HCT116 (cell line): ENCODE data around the gene ESYT3. TPM values are rescaled to one million over a fixed set of nuclear protein-coding genes. Genes with fewer than 3 reads are reported as not detected.

Source experiments
- ATAC-seq: fragments of 200-7000 bp; cut with Tn5 transposase; 2 replicates; pipeline ENCODE4 v1.9.1; 2020; ENCODE audit warnings: mild to moderate bottlenecking, moderate library complexity
- BruUV-seq: library from RNA; stranded (reverse); fragments of 400-500 nt; replicated peaks from 2 replicates; lab custom pipeline; 2021; lab: Mats Ljungman, UMichigan
- CTCF ChIA-PET: fragments of 300-600 bp; sonication (Branson Sonifier 250); formaldehyde crosslinking; loops from one replicate; lab custom pipeline; 2021; ENCODE audit warnings: antibody characterized with exemption; lab: Charles Lee
- POLR2A ChIA-PET: fragments of 300-600, 350-600 bp; sonication (Branson Sonifier 250); formaldehyde crosslinking; loops from one replicate; lab custom pipeline; 2021; ENCODE audit warnings: antibody characterized with exemption; lab: Charles Lee
- RAD21 ChIA-PET, 2 experiments: fragments of 300-600 bp; sonication (Branson Sonifier 250); formaldehyde crosslinking; loops; one replicate each; lab custom pipeline; 2023; ENCODE audit warnings: low total read pairs in 2 of 2; ENCODE audit not compliant: uncharacterized antibody in 2 of 2, unreplicated experiment in 2 of 2, low non-redundant PET in 1 of 2; lab: Charles Lee
- DNase-seq: peaks from one replicate; pipeline ENCODE4 v3.0.0-alpha.2; 2010; ENCODE audit warnings: low read depth, low spot score
- H2AFZ ChIP-seq: fragments of 200-600 bp; shearing (Covaris generic), sonication (generic); 2 replicates; pipeline ENCODE4 v1.6.1; 2017; ENCODE audit warnings: low read depth, mixed run types, mixed read lengths, antibody characterized with exemption, low read length; ENCODE audit not compliant: poor library complexity, severe bottlenecking
- H3K27ac ChIP-seq: 2 replicates; pipeline ENCODE4 v1.5.1; 2012; ENCODE audit warnings: low read depth, low read length
- H3K27me3 ChIP-seq: fragments of 200-600 bp; sonication (generic); 2 replicates; pipeline ENCODE4 v1.6.1; 2016; ENCODE audit warnings: mixed run types, low read length, mixed read lengths; ENCODE audit not compliant: insufficient read depth
- H3K36me3 ChIP-seq, 2 experiments: fragments of 200-500 bp in 1 of 2; fragments of 200-600 bp in 1 of 2; sonication (Bioruptor generic) in 1 of 2; sonication (generic) in 1 of 2; 2 replicates each; pipeline versions ENCODE4 v1.5.1 to v1.6.1; 2014 to 2016; ENCODE audit warnings: low read length in 2 of 2, inconsistent platforms in 1 of 2, mixed read lengths in 1 of 2, mixed run types in 1 of 2; ENCODE audit not compliant: insufficient read depth in 2 of 2, control insufficient read depth in 1 of 2
- H3K4me1 ChIP-seq, 2 experiments: fragments of 200-600 bp in 1 of 2; sonication (generic) in 1 of 2; 2 replicates each; pipeline versions ENCODE4 v1.5.1 to v1.6.1; 2012 to 2017; ENCODE audit warnings: low read length in 2 of 2, inconsistent platforms in 1 of 2, mild to moderate bottlenecking in 1 of 2, mixed read lengths in 1 of 2, mixed run types in 1 of 2, moderate library complexity in 1 of 2; ENCODE audit not compliant: insufficient read depth in 2 of 2, control insufficient read depth in 1 of 2
- H3K4me2 ChIP-seq: fragments of 200-600 bp; sonication (generic); 2 replicates; pipeline ENCODE4 v1.6.1; 2017; ENCODE audit warnings: mixed run types, low read length, mixed read lengths
- H3K4me3 ChIP-seq, 2 experiments: fragments of 200-600 bp in 1 of 2; sonication (generic) in 1 of 2; replicated peaks in 1 of 2; 2 replicates each; pipeline ENCODE4 v1.5.1; 2011 to 2016; ENCODE audit warnings: low read length in 2 of 2, control low read depth in 1 of 2, low read depth in 1 of 2, mild to moderate bottlenecking in 1 of 2, mixed read lengths in 1 of 2, mixed run types in 1 of 2
- H3K79me2 ChIP-seq: fragments of 200-600 bp; sonication (generic); 2 replicates; pipeline ENCODE4 v1.6.1; 2017; ENCODE audit warnings: mild to moderate bottlenecking, mixed run types, low read length, moderate library complexity, mixed read lengths; ENCODE audit not compliant: insufficient read depth
- H3K9ac ChIP-seq: fragments of 200-600 bp; sonication (generic); 2 replicates; pipeline ENCODE4 v1.6.1; 2016; ENCODE audit warnings: low read length, mixed read lengths
- H3K9me2 ChIP-seq: fragments of 200-600 bp; sonication (generic), shearing (Covaris generic); 2 replicates; pipeline ENCODE4 v1.6.1; 2017; ENCODE audit warnings: mixed run types, mild to moderate bottlenecking, moderate library complexity; ENCODE audit not compliant: insufficient read depth
- H3K9me3 ChIP-seq, 2 experiments: fragments of 200-500 bp in 1 of 2; fragments of 200-600 bp in 1 of 2; sonication (Bioruptor generic) in 1 of 2; sonication (generic) in 1 of 2; 2 replicates each; pipeline ENCODE4 v1.6.1; 2014 to 2017; ENCODE audit warnings: low read length in 2 of 2, mixed read lengths in 2 of 2, inconsistent platforms in 1 of 2, low read depth in 1 of 2, mild to moderate bottlenecking in 1 of 2, mixed run types in 1 of 2, moderate library complexity in 1 of 2; ENCODE audit not compliant: control insufficient read depth in 1 of 2, insufficient read depth in 1 of 2
- H4K20me1 ChIP-seq: fragments of 200-600 bp; sonication (generic), shearing (Covaris generic); 2 replicates; pipeline ENCODE4 v1.6.1; 2017; ENCODE audit warnings: mixed run types, mild to moderate bottlenecking, moderate library complexity; ENCODE audit not compliant: insufficient read depth
- CEBPB ChIP-seq: IDR thresholded peaks from 2 replicates; pipeline ENCODE4 v1.6.1; 2012; ENCODE audit warnings: low read depth
- ELF1 ChIP-seq: IDR thresholded peaks from 2 replicates; pipeline ENCODE4 v1.6.1; 2012; ENCODE audit warnings: low read depth, borderline replicate concordance
- EZH2 ChIP-seq: fragments of 200-600 bp; sonication (generic); IDR thresholded peaks from 2 replicates; pipeline ENCODE4 v1.6.1; 2017; ENCODE audit warnings: antibody characterized with exemption, mixed run types
- EZH2phosphoT487 ChIP-seq: fragments of 200-600 bp; IDR thresholded peaks from 2 replicates; pipeline ENCODE4 v1.6.1; 2018; ENCODE audit warnings: antibody characterized with exemption, borderline replicate concordance
- FOSL1 ChIP-seq: IDR thresholded peaks from 2 replicates; pipeline ENCODE4 v1.6.1; 2012; ENCODE audit warnings: low read depth
- JUND ChIP-seq: IDR thresholded peaks from 2 replicates; pipeline ENCODE4 v1.6.1; 2012
- RAD21 ChIP-seq: IDR thresholded peaks from 2 replicates; pipeline ENCODE4 v1.6.1; 2012; ENCODE audit warnings: low read depth, mild to moderate bottlenecking
- SRF ChIP-seq: IDR thresholded peaks from 2 replicates; pipeline ENCODE4 v1.6.1; 2012; ENCODE audit warnings: low read depth
- TCF7L2 ChIP-seq: IDR thresholded peaks from 2 replicates; pipeline ENCODE4 v1.7.0; 2011; ENCODE audit warnings: borderline replicate concordance, inconsistent platforms; ENCODE audit not compliant: insufficient read depth, insufficient read length; ENCODE audit errors: extremely low read depth
- intact Hi-C: fragments of 100-400 bp; cut with micrococcal nuclease; formaldehyde crosslinking; loops from 2 replicates; pipeline ENCODE4 v1.10.0; 2022
- total RNA-seq: library from RNA; stranded (reverse); gene quantifications from one replicate; pipeline ENCODE4 v1.2.1, GENCODE V29; 2021; ENCODE audit not compliant: unreplicated experiment
- TF ChIP-seq, protein P1 (sequence below), 3 experiments: fragments of 200-600 bp in 1 of 3; sonication (generic) in 1 of 3; IDR thresholded peaks in 2 of 3; conservative IDR thresholded peaks in 1 of 3; 2 replicates each; pipeline ENCODE4 v1.5.1; 2012 to 2017; ENCODE audit warnings: low read depth in 2 of 3, low read length in 2 of 3, antibody characterized with exemption in 1 of 3, borderline replicate concordance in 1 of 3, control low read depth in 1 of 3, mild to moderate bottlenecking in 1 of 3, mixed read lengths in 1 of 3, mixed run types in 1 of 3, moderate library complexity in 1 of 3; ENCODE audit not compliant: insufficient read depth in 1 of 3
- TF ChIP-seq, protein P2 (sequence below): IDR thresholded peaks from 2 replicates; pipeline ENCODE4 v1.6.1; 2012
- TF ChIP-seq, protein P3 (sequence below): IDR thresholded peaks from 2 replicates; pipeline ENCODE4 v1.6.1; 2011; ENCODE audit warnings: mild to moderate bottlenecking, low read length, moderate library complexity; ENCODE audit not compliant: insufficient replicate concordance; ENCODE audit errors: extremely low read depth

Gene ESYT3
- total RNA-seq, 1 experiment from 2014 or later, result 0.05 TPM

DNA sequence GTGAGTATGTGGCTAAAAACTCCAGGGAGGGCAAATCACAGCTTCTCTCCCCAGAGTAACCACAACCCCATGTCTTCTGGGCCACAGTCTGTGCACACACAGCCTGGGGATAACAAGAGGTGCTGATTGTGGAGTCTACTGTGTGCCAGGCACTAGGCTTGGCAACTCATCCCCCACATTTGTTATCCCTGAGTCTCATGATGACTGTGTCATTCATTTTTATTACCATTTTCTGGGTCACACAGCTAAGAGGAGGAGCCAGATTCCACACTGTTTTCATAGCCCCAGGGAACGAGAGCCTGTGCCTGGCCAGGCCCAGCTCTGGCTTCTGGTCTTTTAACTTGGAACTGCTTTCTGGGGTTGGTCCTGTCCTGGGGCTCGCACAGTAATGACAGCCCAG, 34.5 kb downstream of the ESYT3 start:
- ChIA-PET CTCF (no interaction called here), RAD21 (no interaction called here), POLR2A (no interaction called here)
- Histone ChIP-seq H3K36me3 (no peaks in the 10 kb centered on the region), H3K4me1 (peaks cover 0 to 6% of the 10 kb centered on the region in 2 experiments; a peak in 1 of 4 replicates), H3K27me3 (no peaks in the 10 kb centered on the region), H3K79me2 (no peaks in the 10 kb centered on the region), H3K4me3 (no peak overlapping the region), H3K4me2 (no peak overlapping the region), H2AFZ (no peak overlapping the region), H3K9me3 (no peaks in the 10 kb centered on the region), H3K27ac (no peak overlapping the region), H3K9ac (no peak overlapping the region), H4K20me1 (no peaks in the 10 kb centered on the region), H3K9me2 (no peaks in the 10 kb centered on the region)
- BruUV-seq, result no TSS peak
- TF ChIP-seq, protein P1, sequence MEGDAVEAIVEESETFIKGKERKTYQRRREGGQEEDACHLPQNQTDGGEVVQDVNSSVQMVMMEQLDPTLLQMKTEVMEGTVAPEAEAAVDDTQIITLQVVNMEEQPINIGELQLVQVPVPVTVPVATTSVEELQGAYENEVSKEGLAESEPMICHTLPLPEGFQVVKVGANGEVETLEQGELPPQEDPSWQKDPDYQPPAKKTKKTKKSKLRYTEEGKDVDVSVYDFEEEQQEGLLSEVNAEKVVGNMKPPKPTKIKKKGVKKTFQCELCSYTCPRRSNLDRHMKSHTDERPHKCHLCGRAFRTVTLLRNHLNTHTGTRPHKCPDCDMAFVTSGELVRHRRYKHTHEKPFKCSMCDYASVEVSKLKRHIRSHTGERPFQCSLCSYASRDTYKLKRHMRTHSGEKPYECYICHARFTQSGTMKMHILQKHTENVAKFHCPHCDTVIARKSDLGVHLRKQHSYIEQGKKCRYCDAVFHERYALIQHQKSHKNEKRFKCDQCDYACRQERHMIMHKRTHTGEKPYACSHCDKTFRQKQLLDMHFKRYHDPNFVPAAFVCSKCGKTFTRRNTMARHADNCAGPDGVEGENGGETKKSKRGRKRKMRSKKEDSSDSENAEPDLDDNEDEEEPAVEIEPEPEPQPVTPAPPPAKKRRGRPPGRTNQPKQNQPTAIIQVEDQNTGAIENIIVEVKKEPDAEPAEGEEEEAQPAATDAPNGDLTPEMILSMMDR (IDR thresholded peaks at IDR 0.05 in 2 of 3, conservative IDR thresholded peaks at IDR 0.05 in 1 of 3; ENCODE audit: borderline replicate concordance in 1 of 3, insufficient read depth in 1 of 3, low read depth in 2 of 3, low read length in 2 of 3), result no peak
- TF ChIP-seq FOSL1 (no peak), EZH2phosphoT487 (no peak), SRF (no peak), JUND (no peak), RAD21 (no peak), EZH2 (no peak)
- TF ChIP-seq, protein P2, sequence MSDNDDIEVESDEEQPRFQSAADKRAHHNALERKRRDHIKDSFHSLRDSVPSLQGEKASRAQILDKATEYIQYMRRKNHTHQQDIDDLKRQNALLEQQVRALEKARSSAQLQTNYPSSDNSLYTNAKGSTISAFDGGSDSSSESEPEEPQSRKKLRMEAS, result no peak
- ATAC-seq, result no peak
- intact Hi-C loops, result no loop called here
- no peak for DNase-seq

DNA sequence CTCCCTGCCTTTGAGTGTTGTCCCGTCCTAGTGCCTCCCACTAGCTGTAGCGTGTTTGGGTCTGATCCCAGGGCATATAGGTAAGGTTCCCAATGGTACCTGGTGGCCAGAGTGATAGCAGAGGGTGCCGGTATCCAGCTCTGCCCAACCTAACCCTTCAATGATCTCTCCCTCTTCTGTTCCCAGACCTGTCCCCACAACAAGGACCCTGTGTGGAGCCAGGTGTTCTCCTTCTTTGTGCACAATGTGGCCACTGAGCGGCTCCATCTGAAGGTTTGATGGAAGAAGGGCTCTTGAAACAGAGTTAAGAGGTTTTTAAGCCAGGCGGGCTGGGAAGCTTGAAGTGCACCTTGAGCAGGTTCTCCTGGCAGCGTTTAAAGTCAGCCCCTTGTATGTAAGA, 35.5 kb downstream of the ESYT3 start:
- H3K4me3 ChIP-seq, result no peak overlapping the region
- no peak overlapping the region for H3K9ac ChIP-seq
- intact Hi-C loops, result loop anchor here (10.0 kb wide), 2 partner anchors 225 to 855 kb away; no protein-coding TSS in a partner anchor
- H3K36me3 ChIP-seq, result no peaks in the 10 kb centered on the region
- POLR2A ChIA-PET, result no interaction called here
- RAD21 ChIA-PET, result no interaction called here
- H3K9me3 ChIP-seq, result no peaks in the 10 kb centered on the region
- H4K20me1 ChIP-seq, result no peaks in the 10 kb centered on the region
- no peak overlapping the region for H3K4me2 ChIP-seq
- no peak overlapping the region for H3K27ac ChIP-seq
- no peak overlapping the region for H2AFZ ChIP-seq
- CTCF ChIA-PET, result no interaction called here
- H3K79me2 ChIP-seq, result no peaks in the 10 kb centered on the region
- no peaks in the 10 kb centered on the region for H3K27me3 ChIP-seq
- no peak for DNase-seq
- H3K9me2 ChIP-seq, result no peaks in the 10 kb centered on the region
- ATAC-seq, result no peak; the same call in 1 of the 2 replicates
- BruUV-seq, result no TSS peak
- H3K4me1 ChIP-seq, result peaks cover 0 to 6% of the 10 kb centered on the region in 2 experiments; a peak in 1 of 4 replicates
- TF ChIP-seq ELF1, result no peak
- TF ChIP-seq, protein P2, result no peak
- TF ChIP-seq TCF7L2, result no peak
- TF ChIP-seq, protein P3, sequence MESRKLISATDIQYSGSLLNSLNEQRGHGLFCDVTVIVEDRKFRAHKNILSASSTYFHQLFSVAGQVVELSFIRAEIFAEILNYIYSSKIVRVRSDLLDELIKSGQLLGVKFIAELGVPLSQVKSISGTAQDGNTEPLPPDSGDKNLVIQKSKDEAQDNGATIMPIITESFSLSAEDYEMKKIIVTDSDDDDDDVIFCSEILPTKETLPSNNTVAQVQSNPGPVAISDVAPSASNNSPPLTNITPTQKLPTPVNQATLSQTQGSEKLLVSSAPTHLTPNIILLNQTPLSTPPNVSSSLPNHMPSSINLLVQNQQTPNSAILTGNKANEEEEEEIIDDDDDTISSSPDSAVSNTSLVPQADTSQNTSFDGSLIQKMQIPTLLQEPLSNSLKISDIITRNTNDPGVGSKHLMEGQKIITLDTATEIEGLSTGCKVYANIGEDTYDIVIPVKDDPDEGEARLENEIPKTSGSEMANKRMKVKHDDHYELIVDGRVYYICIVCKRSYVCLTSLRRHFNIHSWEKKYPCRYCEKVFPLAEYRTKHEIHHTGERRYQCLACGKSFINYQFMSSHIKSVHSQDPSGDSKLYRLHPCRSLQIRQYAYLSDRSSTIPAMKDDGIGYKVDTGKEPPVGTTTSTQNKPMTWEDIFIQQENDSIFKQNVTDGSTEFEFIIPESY, result no peak
- TF ChIP-seq, protein P1 (IDR thresholded peaks at IDR 0.05 in 2 of 3, conservative IDR thresholded peaks at IDR 0.05 in 1 of 3; ENCODE audit: borderline replicate concordance in 1 of 3, insufficient read depth in 1 of 3, low read depth in 2 of 3, low read length in 2 of 3), result no peak
- no peak for TF ChIP-seq RAD21
- TF ChIP-seq CEBPB, result no peak
- no peak for TF ChIP-seq EZH2phosphoT487
